SK-N-MC (cell line): Measurements from ENCODE around the gene CACNA2D4.
"Not testable (repeated sequence)": the region's sequence is repeated elsewhere in the genome, so short reads cannot be mapped to it uniquely, and the experiment has no call there.

Experiments
- DNase-seq: peaks from one replicate; pipeline ENCODE4 v3.0.0-alpha.2; 2011; ENCODE audit warnings: low read depth, low spot score
- H3K27ac ChIP-seq: fragments of 200-600 bp; sonication (generic); 2 replicates; pipeline ENCODE4 v1.5.1; 2016; ENCODE audit warnings: mixed run types
- H3K36me3 ChIP-seq: fragments of 200-600 bp; sonication (generic); 2 replicates; pipeline ENCODE4 v1.6.1; 2017; ENCODE audit warnings: antibody characterized with exemption, low read length, mixed read lengths; ENCODE audit not compliant: insufficient read depth
- H3K4me3 ChIP-seq: fragments of 200-600 bp; sonication (generic); 2 replicates; pipeline ENCODE4 v1.5.1; 2016
- H3K9ac ChIP-seq: fragments of 200-600 bp; sonication (generic); 2 replicates; pipeline ENCODE4 v1.8.0; 2017; ENCODE audit warnings: mixed run types, mixed read lengths; ENCODE audit not compliant: insufficient read length
- H3K9me3 ChIP-seq: fragments of 200-600 bp; sonication (generic); 2 replicates; pipeline ENCODE4 v1.6.1; 2017; ENCODE audit warnings: low read depth, mild to moderate bottlenecking, antibody characterized with exemption, low read length, moderate library complexity, mixed read lengths
- EZH2 ChIP-seq: fragments of 200-600 bp; sonication (generic); IDR thresholded peaks from one replicate; pipeline ENCODE4 v1.6.1; 2017; ENCODE audit warnings: antibody characterized with exemption
- FOXP2 ChIP-seq: optimal IDR thresholded peaks from 2 replicates; pipeline ENCODE3; 2011; ENCODE audit warnings: mild to moderate bottlenecking, moderate library complexity; ENCODE audit not compliant: insufficient read depth; ENCODE audit errors: extremely low read length, control extremely low read depth
- POLR2AphosphoS5 ChIP-seq: IDR thresholded peaks from 2 replicates; pipeline ENCODE4 v1.6.1; 2012; ENCODE audit warnings: mild to moderate bottlenecking, low read depth, low read length, borderline replicate concordance

CACNA2D4 gene

GRCh38 chr12:1819050-1819449 lies 99.4 kb downstream of the CACNA2D4 start:
- Histone ChIP-seq H3K9ac (no peak overlapping the region), H3K9me3 (no peaks in the 10 kb centered on the region), H3K36me3 (no peaks in the 10 kb centered on the region), H3K4me3 (no peak overlapping the region), H3K27ac (no peak overlapping the region)
- no peak for DNase-seq
- TF ChIP-seq FOXP2 (no peak), EZH2 (no peak), POLR2AphosphoS5 (no peak)

GRCh38 chr12:1817928-1818327 lies 100.5 kb downstream of the CACNA2D4 start:
- H3K4me3 ChIP-seq, H3K9ac ChIP-seq, H3K36me3 ChIP-seq, DNase-seq, H3K9me3 ChIP-seq, H3K27ac ChIP-seq: not testable (repeated sequence)

GRCh38 chr12:1816730-1817348 lies 101.6 kb downstream of the CACNA2D4 start:
- no peaks in the 10 kb centered on the region for H3K36me3 ChIP-seq
- TF ChIP-seq EZH2 (no peak), FOXP2 (no peak), POLR2AphosphoS5 (no peak)
- H3K27ac ChIP-seq: no peak overlapping the region
- H3K9me3 ChIP-seq: no peaks in the 10 kb centered on the region
- no peak overlapping the region for H3K4me3 ChIP-seq
- no peak overlapping the region for H3K9ac ChIP-seq
- DNase-seq: no peak

GRCh38 chr12:1815814-1816729 lies 102.4 kb downstream of the CACNA2D4 start:
- no peak for DNase-seq
- Histone ChIP-seq H3K36me3 (no peaks in the 10 kb centered on the region), H3K9me3 (no peaks in the 10 kb centered on the region), H3K4me3 (no peak overlapping the region), H3K9ac (no peak overlapping the region), H3K27ac (no peak overlapping the region)
- TF ChIP-seq POLR2AphosphoS5 (no peak), FOXP2 (no peak), EZH2 (no peak)

- no peak for DNase-seq
- no peak for TF ChIP-seq POLR2AphosphoS5
- no peak for TF ChIP-seq EZH2
- TF ChIP-seq FOXP2: no peak
- no peaks in the 10 kb centered on the region for H3K9me3 ChIP-seq
- no peak overlapping the region for H3K27ac ChIP-seq
- H3K36me3 ChIP-seq: no peaks in the 10 kb centered on the region
- no peak overlapping the region for H3K9ac ChIP-seq
- H3K4me3 ChIP-seq: no peak overlapping the region
These were observed 103.3 kb downstream of the CACNA2D4 start for GRCh38 chr12:1815108-1815507.

GRCh38 chr12:1814266-1814665 lies 104.2 kb downstream of the CACNA2D4 start:
- Histone ChIP-seq H3K4me3 (no peak overlapping the region), H3K9ac (no peak overlapping the region), H3K27ac (no peak overlapping the region), H3K9me3 (no peaks in the 10 kb centered on the region), H3K36me3 (no peaks in the 10 kb centered on the region)
- no peak for DNase-seq
- no peak for TF ChIP-seq EZH2
- no peak for TF ChIP-seq FOXP2
- TF ChIP-seq POLR2AphosphoS5: no peak

- H3K27ac ChIP-seq: no peak overlapping the region
- no peak for DNase-seq
- H3K4me3 ChIP-seq: no peak overlapping the region
- no peaks in the 10 kb centered on the region for H3K36me3 ChIP-seq
- TF ChIP-seq FOXP2 (no peak), EZH2 (no peak), POLR2AphosphoS5 (no peak)
- H3K9ac ChIP-seq: no peak overlapping the region
- H3K9me3 ChIP-seq: no peaks in the 10 kb centered on the region
These were observed 105.7 kb downstream of the CACNA2D4 start for GRCh38 chr12:1812650-1813302.

- H3K27ac ChIP-seq: no peak overlapping the region
- TF ChIP-seq POLR2AphosphoS5 (no peak), EZH2 (no peak), FOXP2 (no peak)
- H3K9me3 ChIP-seq: no peaks in the 10 kb centered on the region
- DNase-seq: no peak
- no peaks in the 10 kb centered on the region for H3K36me3 ChIP-seq
- H3K9ac ChIP-seq: no peak overlapping the region
- no peak overlapping the region for H3K4me3 ChIP-seq
These were observed 106.5 kb downstream of the CACNA2D4 start for GRCh38 chr12:1811948-1812291.
